HCT116 (cell line): Measurements from ENCODE around the gene FLVCR2. TPM values are rescaled to one million over a fixed set of nuclear protein-coding genes. Genes with fewer than 3 reads are reported as not detected.

Experiments used
- ATAC-seq: fragments of 200-7000 bp; cut with Tn5 transposase; 2 replicates; pipeline ENCODE4 v1.9.1; 2020; ENCODE audit warnings: mild to moderate bottlenecking, moderate library complexity
- BruUV-seq: library from RNA; stranded (reverse); fragments of 400-500 nt; replicated peaks from 2 replicates; lab custom pipeline; 2021; lab: Mats Ljungman, UMichigan
- CTCF ChIA-PET: fragments of 300-600 bp; sonication (Branson Sonifier 250); formaldehyde crosslinking; loops from one replicate; lab custom pipeline; 2021; ENCODE audit warnings: antibody characterized with exemption; lab: Charles Lee
- POLR2A ChIA-PET: fragments of 300-600, 350-600 bp; sonication (Branson Sonifier 250); formaldehyde crosslinking; loops from one replicate; lab custom pipeline; 2021; ENCODE audit warnings: antibody characterized with exemption; lab: Charles Lee
- RAD21 ChIA-PET, 2 experiments: fragments of 300-600 bp; sonication (Branson Sonifier 250); formaldehyde crosslinking; loops; one replicate each; lab custom pipeline; 2023; ENCODE audit warnings: low total read pairs in 2 of 2; ENCODE audit not compliant: uncharacterized antibody in 2 of 2, unreplicated experiment in 2 of 2, low non-redundant PET in 1 of 2; lab: Charles Lee
- DNase-seq: peaks from one replicate; pipeline ENCODE4 v3.0.0-alpha.2; 2010; ENCODE audit warnings: low read depth, low spot score
- H2AFZ ChIP-seq: fragments of 200-600 bp; shearing (Covaris generic), sonication (generic); 2 replicates; pipeline ENCODE4 v1.6.1; 2017; ENCODE audit warnings: low read depth, mixed run types, mixed read lengths, antibody characterized with exemption, low read length; ENCODE audit not compliant: poor library complexity, severe bottlenecking
- H3K27ac ChIP-seq: 2 replicates; pipeline ENCODE4 v1.5.1; 2012; ENCODE audit warnings: low read depth, low read length
- H3K27me3 ChIP-seq: fragments of 200-600 bp; sonication (generic); 2 replicates; pipeline ENCODE4 v1.6.1; 2016; ENCODE audit warnings: mixed run types, low read length, mixed read lengths; ENCODE audit not compliant: insufficient read depth
- H3K36me3 ChIP-seq, 2 experiments: fragments of 200-500 bp in 1 of 2; fragments of 200-600 bp in 1 of 2; sonication (Bioruptor generic) in 1 of 2; sonication (generic) in 1 of 2; 2 replicates each; pipeline versions ENCODE4 v1.5.1 to v1.6.1; 2014 to 2016; ENCODE audit warnings: low read length in 2 of 2, inconsistent platforms in 1 of 2, mixed read lengths in 1 of 2, mixed run types in 1 of 2; ENCODE audit not compliant: insufficient read depth in 2 of 2, control insufficient read depth in 1 of 2
- H3K4me1 ChIP-seq, 2 experiments: fragments of 200-600 bp in 1 of 2; sonication (generic) in 1 of 2; 2 replicates each; pipeline versions ENCODE4 v1.5.1 to v1.6.1; 2012 to 2017; ENCODE audit warnings: low read length in 2 of 2, inconsistent platforms in 1 of 2, mild to moderate bottlenecking in 1 of 2, mixed read lengths in 1 of 2, mixed run types in 1 of 2, moderate library complexity in 1 of 2; ENCODE audit not compliant: insufficient read depth in 2 of 2, control insufficient read depth in 1 of 2
- H3K4me2 ChIP-seq: fragments of 200-600 bp; sonication (generic); 2 replicates; pipeline ENCODE4 v1.6.1; 2017; ENCODE audit warnings: mixed run types, low read length, mixed read lengths
- H3K4me3 ChIP-seq, 2 experiments: fragments of 200-600 bp in 1 of 2; sonication (generic) in 1 of 2; replicated peaks in 1 of 2; 2 replicates each; pipeline ENCODE4 v1.5.1; 2011 to 2016; ENCODE audit warnings: low read length in 2 of 2, control low read depth in 1 of 2, low read depth in 1 of 2, mild to moderate bottlenecking in 1 of 2, mixed read lengths in 1 of 2, mixed run types in 1 of 2
- H3K79me2 ChIP-seq: fragments of 200-600 bp; sonication (generic); 2 replicates; pipeline ENCODE4 v1.6.1; 2017; ENCODE audit warnings: mild to moderate bottlenecking, mixed run types, low read length, moderate library complexity, mixed read lengths; ENCODE audit not compliant: insufficient read depth
- H3K9ac ChIP-seq: fragments of 200-600 bp; sonication (generic); 2 replicates; pipeline ENCODE4 v1.6.1; 2016; ENCODE audit warnings: low read length, mixed read lengths
- H3K9me2 ChIP-seq: fragments of 200-600 bp; sonication (generic), shearing (Covaris generic); 2 replicates; pipeline ENCODE4 v1.6.1; 2017; ENCODE audit warnings: mixed run types, mild to moderate bottlenecking, moderate library complexity; ENCODE audit not compliant: insufficient read depth
- H3K9me3 ChIP-seq, 2 experiments: fragments of 200-500 bp in 1 of 2; fragments of 200-600 bp in 1 of 2; sonication (Bioruptor generic) in 1 of 2; sonication (generic) in 1 of 2; 2 replicates each; pipeline ENCODE4 v1.6.1; 2014 to 2017; ENCODE audit warnings: low read length in 2 of 2, mixed read lengths in 2 of 2, inconsistent platforms in 1 of 2, low read depth in 1 of 2, mild to moderate bottlenecking in 1 of 2, mixed run types in 1 of 2, moderate library complexity in 1 of 2; ENCODE audit not compliant: control insufficient read depth in 1 of 2, insufficient read depth in 1 of 2
- H4K20me1 ChIP-seq: fragments of 200-600 bp; sonication (generic), shearing (Covaris generic); 2 replicates; pipeline ENCODE4 v1.6.1; 2017; ENCODE audit warnings: mixed run types, mild to moderate bottlenecking, moderate library complexity; ENCODE audit not compliant: insufficient read depth
- ATF3 ChIP-seq: IDR thresholded peaks from 2 replicates; pipeline ENCODE4 v1.6.1; 2012
- CBX3 ChIP-seq: IDR thresholded peaks from 2 replicates; pipeline ENCODE4 v1.6.1; 2012; ENCODE audit warnings: low read depth
- CEBPB ChIP-seq: IDR thresholded peaks from 2 replicates; pipeline ENCODE4 v1.6.1; 2012; ENCODE audit warnings: low read depth
- CTCF ChIP-seq, 3 experiments: fragments of 200-600 bp in 1 of 3; sonication (generic) in 1 of 3; IDR thresholded peaks in 2 of 3; conservative IDR thresholded peaks in 1 of 3; 2 replicates each; pipeline ENCODE4 v1.5.1; 2012 to 2017; ENCODE audit warnings: low read depth in 2 of 3, low read length in 2 of 3, antibody characterized with exemption in 1 of 3, borderline replicate concordance in 1 of 3, control low read depth in 1 of 3, mild to moderate bottlenecking in 1 of 3, mixed read lengths in 1 of 3, mixed run types in 1 of 3, moderate library complexity in 1 of 3; ENCODE audit not compliant: insufficient read depth in 1 of 3
- EGR1 ChIP-seq: IDR thresholded peaks from 2 replicates; pipeline ENCODE4 v1.6.1; 2012; ENCODE audit warnings: low read depth
- EZH2 ChIP-seq: fragments of 200-600 bp; sonication (generic); IDR thresholded peaks from 2 replicates; pipeline ENCODE4 v1.6.1; 2017; ENCODE audit warnings: antibody characterized with exemption, mixed run types
- EZH2phosphoT487 ChIP-seq: fragments of 200-600 bp; IDR thresholded peaks from 2 replicates; pipeline ENCODE4 v1.6.1; 2018; ENCODE audit warnings: antibody characterized with exemption, borderline replicate concordance
- FOSL1 ChIP-seq: IDR thresholded peaks from 2 replicates; pipeline ENCODE4 v1.6.1; 2012; ENCODE audit warnings: low read depth
- JUND ChIP-seq: IDR thresholded peaks from 2 replicates; pipeline ENCODE4 v1.6.1; 2012
- MAX ChIP-seq: IDR thresholded peaks from 2 replicates; pipeline ENCODE4 v1.6.1; 2012
- POLR2A ChIP-seq: IDR thresholded peaks from 2 replicates; pipeline ENCODE4 v1.7.0; 2011; ENCODE audit warnings: borderline replicate concordance; ENCODE audit not compliant: insufficient read depth, insufficient read length; ENCODE audit errors: extremely low read depth
- POLR2AphosphoS5 ChIP-seq: IDR thresholded peaks from 2 replicates; pipeline ENCODE4 v1.6.1; 2011; ENCODE audit warnings: mild to moderate bottlenecking, low read depth, low read length, moderate library complexity
- SIN3A ChIP-seq: IDR thresholded peaks from 2 replicates; pipeline ENCODE4 v1.6.1; 2012; ENCODE audit warnings: low read depth
- SP1 ChIP-seq: IDR thresholded peaks from 2 replicates; pipeline ENCODE4 v1.6.1; 2012; ENCODE audit warnings: low read depth
- SRF ChIP-seq: IDR thresholded peaks from 2 replicates; pipeline ENCODE4 v1.6.1; 2012; ENCODE audit warnings: low read depth
- TCF7L2 ChIP-seq: IDR thresholded peaks from 2 replicates; pipeline ENCODE4 v1.7.0; 2011; ENCODE audit warnings: borderline replicate concordance, inconsistent platforms; ENCODE audit not compliant: insufficient read depth, insufficient read length; ENCODE audit errors: extremely low read depth
- YY1 ChIP-seq: IDR thresholded peaks from 2 replicates; pipeline ENCODE4 v1.6.1; 2011; ENCODE audit warnings: low read length, low read depth, moderate library complexity, mild to moderate bottlenecking; ENCODE audit not compliant: insufficient replicate concordance; ENCODE audit errors: extremely low read depth
- ZBTB33 ChIP-seq: IDR thresholded peaks from 2 replicates; pipeline ENCODE4 v1.6.1; 2011; ENCODE audit warnings: mild to moderate bottlenecking, low read length, moderate library complexity; ENCODE audit not compliant: insufficient replicate concordance; ENCODE audit errors: extremely low read depth
- ZFX ChIP-seq: fragments of 450-650 bp; IDR thresholded peaks from 2 replicates; pipeline ENCODE4 v1.6.1; 2017
- ZNF274 ChIP-seq: fragments of 200-500 bp; sonication (Bioruptor generic); IDR thresholded peaks from 2 replicates; pipeline ENCODE4 v1.6.1; 2014; ENCODE audit warnings: mild to moderate bottlenecking, low read depth, low read length, inconsistent platforms
- intact Hi-C: fragments of 100-400 bp; cut with micrococcal nuclease; formaldehyde crosslinking; loops from 2 replicates; pipeline ENCODE4 v1.10.0; 2022
- total RNA-seq: library from RNA; stranded (reverse); gene quantifications from one replicate; pipeline ENCODE4 v1.2.1, GENCODE V29; 2021; ENCODE audit not compliant: unreplicated experiment

The FLVCR2 gene
- total RNA-seq, 1 experiment from 2014 or later, result 0.84 TPM

- no peaks in the 10 kb centered on the region for H3K36me3 ChIP-seq
- TF ChIP-seq CEBPB (no peak), MAX (no peak), SP1 (no peak), EGR1 (no peak), CTCF (IDR thresholded peaks at IDR 0.05 in 2 of 3, conservative IDR thresholded peaks at IDR 0.05 in 1 of 3; ENCODE audit: borderline replicate concordance in 1 of 3, insufficient read depth in 1 of 3, low read depth in 2 of 3, low read length in 2 of 3) (no peak), JUND (no peak), POLR2AphosphoS5 (no peak), EZH2 (no peak), ATF3 (no peak), ZFX (no peak), ZNF274 (no peak), TCF7L2 (no peak), SRF (no peak), POLR2A (no peak), EZH2phosphoT487 (no peak), ZBTB33 (no peak), SIN3A (no peak), YY1 (no peak), FOSL1 (no peak), CBX3 (no peak)
- POLR2A ChIA-PET, result no interaction called here
- no peaks in the 10 kb centered on the region for H3K9me3 ChIP-seq
- no peaks in the 10 kb centered on the region for H3K79me2 ChIP-seq
- no peak overlapping the region for H3K27ac ChIP-seq
- H3K4me3 ChIP-seq, result no peak overlapping the region
- no TSS peak for BruUV-seq
- RAD21 ChIA-PET, result no interaction called here
- H3K9ac ChIP-seq, result no peak overlapping the region
- H3K9me2 ChIP-seq, result no peaks in the 10 kb centered on the region
- ATAC-seq (no peak), DNase-seq (no peak)
- peaks cover 4 to 9% of the 10 kb centered on the region in 2 experiments; a peak in 2 of 4 replicates for H3K4me1 ChIP-seq
- intact Hi-C loops, result no loop called here
- no peaks in the 10 kb centered on the region for H4K20me1 ChIP-seq
- no peak overlapping the region for H3K4me2 ChIP-seq
- no peaks in the 10 kb centered on the region for H3K27me3 ChIP-seq
- no peak overlapping the region for H2AFZ ChIP-seq
- CTCF ChIA-PET, result no interaction called here
These were observed 27.4 kb upstream of the FLVCR2 start for GRCh38 chr14:75551021-75551420.
